H1 (cell line): ENCODE results near the gene TMEM165. TPM values are rescaled to one million over a fixed set of nuclear protein-coding genes. Genes with fewer than 3 reads are reported as not detected.
"Not testable (repeated sequence)": the region's sequence is repeated elsewhere in the genome, so short reads cannot be mapped to it uniquely, and the experiment has no call there.

Experiments used
- CTCF ChIA-PET: fragments of 300-600 bp; sonication (Branson Sonifier 250); formaldehyde crosslinking; loops from one replicate; lab custom pipeline; 2021; ENCODE audit not compliant: partially characterized antibody; lab: Charles Lee
- POLR2A ChIA-PET: fragments of 300-600 bp; sonication (Branson Sonifier 250); formaldehyde crosslinking; loops from one replicate; lab custom pipeline; 2021; ENCODE audit warnings: inconsistent platforms; ENCODE audit not compliant: partially characterized antibody; lab: Charles Lee
- DNase-seq, 2 experiments: peaks; one replicate each; pipeline versions ENCODE4 v3.0.0 to v3.0.0-alpha.2; 2010 to 2022; ENCODE audit warnings: low spot score in 2 of 2, low read depth in 1 of 2, mixed read lengths in 1 of 2
- FAIRE-seq: peaks from 2 replicates; lab custom pipeline; 2011; peaks lifted over from hg19 to GRCh38; lab: Jason Lieb, UNC
- H2AFZ ChIP-seq: 2 replicates; pipeline ENCODE4 v1.8.1; 2012; ENCODE audit warnings: low read length, inconsistent platforms
- H2AK5ac ChIP-seq: 2 replicates; pipeline ENCODE4 v1.6.1; 2013; ENCODE audit warnings: low read depth, low read length
- H2BK120ac ChIP-seq: replicated peaks from 2 replicates; pipeline ENCODE3; 2013; ENCODE audit warnings: low read depth, low read length, inconsistent platforms
- H2BK12ac ChIP-seq: 2 replicates; pipeline ENCODE4 v1.6.1; 2013; ENCODE audit warnings: low read depth, low read length
- H2BK15ac ChIP-seq: 2 replicates; pipeline ENCODE4 v1.6.1; 2013; ENCODE audit warnings: low read length
- H2BK20ac ChIP-seq: 2 replicates; pipeline ENCODE4 v1.6.1; 2013; ENCODE audit warnings: low read length
- H2BK5ac ChIP-seq: 2 replicates; pipeline ENCODE4 v1.6.1; 2013; ENCODE audit warnings: low read depth, low read length
- H3K14ac ChIP-seq: 2 replicates; pipeline ENCODE4 v1.6.1; 2013; ENCODE audit warnings: inconsistent platforms; ENCODE audit not compliant: insufficient read length
- H3K18ac ChIP-seq: 2 replicates; pipeline ENCODE4 v1.6.1; 2013; ENCODE audit warnings: low read length; ENCODE audit errors: extremely low read depth
- H3K23ac ChIP-seq: 2 replicates; pipeline ENCODE4 v1.6.1; 2013; ENCODE audit warnings: inconsistent platforms; ENCODE audit not compliant: insufficient read length
- H3K23me2 ChIP-seq: 2 replicates; pipeline ENCODE4 v1.6.1; 2013; ENCODE audit warnings: low read depth, low read length
- H3K27ac ChIP-seq: 2 replicates; pipeline ENCODE4 v1.6.1; 2011; ENCODE audit warnings: low read depth, low read length, inconsistent platforms
- H3K27me3 ChIP-seq, 4 experiments: replicated peaks in 1 of 4; 1 replicate in 1 of 4; 2 replicates in 3 of 4; pipeline versions ENCODE4 v1.6.1 to v1.8.1; 2011 to 2013; ENCODE audit warnings: low read length in 3 of 4, mild to moderate bottlenecking in 3 of 4, inconsistent platforms in 2 of 4, mixed read lengths in 2 of 4, moderate library complexity in 1 of 4; ENCODE audit not compliant: control insufficient read depth in 3 of 4, insufficient read depth in 3 of 4; ENCODE audit errors: extremely low read depth in 1 of 4
- H3K36me3 ChIP-seq, 4 experiments: 2 replicates each; pipeline versions ENCODE4 v1.6.1 to v1.8.1; 2011 to 2013; ENCODE audit warnings: mild to moderate bottlenecking in 4 of 4, low read length in 3 of 4, moderate library complexity in 2 of 4, control low read depth in 1 of 4, inconsistent platforms in 1 of 4; ENCODE audit not compliant: insufficient read depth in 4 of 4, control insufficient read depth in 2 of 4
- H3K4ac ChIP-seq: replicated peaks from 2 replicates; pipeline ENCODE3; 2013; ENCODE audit warnings: low read length, low read depth, mixed read lengths, inconsistent platforms; ENCODE audit not compliant: insufficient read length
- H3K4me1 ChIP-seq, 4 experiments: replicated peaks in 1 of 4; 1 replicate in 1 of 4; 2 replicates in 3 of 4; pipeline versions ENCODE4 v1.6.1 to v1.8.1; 2011 to 2013; ENCODE audit warnings: low read length in 3 of 4, inconsistent platforms in 2 of 4, mixed read lengths in 1 of 4; ENCODE audit not compliant: insufficient read depth in 4 of 4, control insufficient read depth in 3 of 4
- H3K4me2 ChIP-seq, 2 experiments: 2 replicates each; pipeline versions ENCODE4 v1.6.1 to v1.8.1; 2011 to 2013; ENCODE audit warnings: low read depth in 2 of 2, low read length in 2 of 2, control low read depth in 1 of 2, inconsistent platforms in 1 of 2, mild to moderate bottlenecking in 1 of 2; ENCODE audit not compliant: insufficient read depth in 1 of 2
- H3K4me3 ChIP-seq, 4 experiments: fragments of 200-600, 300-600 bp in 1 of 4; sonication (generic), shearing (Covaris generic), sonication (Bioruptor Twin) in 1 of 4; 2 replicates each; pipeline versions ENCODE4 v1.5.1 to v1.8.1; 2011 to 2016; ENCODE audit warnings: low read length in 4 of 4, low read depth in 3 of 4, control low read depth in 2 of 4, inconsistent platforms in 2 of 4, mild to moderate bottlenecking in 2 of 4, mixed read lengths in 1 of 4, moderate library complexity in 1 of 4; ENCODE audit not compliant: insufficient read depth in 2 of 4; ENCODE audit errors: extremely low read depth in 1 of 4
- H3K56ac ChIP-seq: replicated peaks from 2 replicates; pipeline ENCODE3; 2013; ENCODE audit warnings: low read depth, mild to moderate bottlenecking, mixed read lengths, low read length, inconsistent platforms; ENCODE audit not compliant: insufficient read length
- H3K79me1 ChIP-seq: 2 replicates; pipeline ENCODE4 v1.6.1; 2013; ENCODE audit warnings: low read depth, low read length, control low read depth
- H3K79me2 ChIP-seq, 2 experiments: 2 replicates each; pipeline versions ENCODE4 v1.6.1 to v1.8.1; 2012 to 2013; ENCODE audit warnings: low read length in 2 of 2, mild to moderate bottlenecking in 2 of 2, inconsistent platforms in 1 of 2; ENCODE audit not compliant: insufficient read depth in 2 of 2, control insufficient read depth in 1 of 2
- H3K9ac ChIP-seq, 4 experiments: replicated peaks in 1 of 4; 1 replicate in 1 of 4; 2 replicates in 3 of 4; pipeline versions ENCODE4 v1.6.1 to v1.8.1; 2011 to 2013; ENCODE audit warnings: low read depth in 3 of 4, low read length in 3 of 4, control low read depth in 2 of 4, mild to moderate bottlenecking in 2 of 4, moderate library complexity in 2 of 4, inconsistent platforms in 1 of 4; ENCODE audit errors: extremely low read depth in 1 of 4
- H3K9me3 ChIP-seq, 2 experiments: 2 replicates each; pipeline versions ENCODE4 v1.6.1 to v1.8.1; 2012 to 2013; ENCODE audit warnings: mild to moderate bottlenecking in 2 of 2, moderate library complexity in 2 of 2, control low read depth in 1 of 2, inconsistent platforms in 1 of 2, low read depth in 1 of 2, low read length in 1 of 2, mixed read lengths in 1 of 2; ENCODE audit not compliant: insufficient read depth in 2 of 2
- H4K20me1 ChIP-seq, 2 experiments: replicated peaks in 1 of 2; 2 replicates each; pipeline versions ENCODE3 to v1.8.1; 2011 to 2013; ENCODE audit warnings: inconsistent platforms in 2 of 2, low read length in 2 of 2, mild to moderate bottlenecking in 1 of 2; ENCODE audit not compliant: insufficient read depth in 2 of 2, control insufficient read depth in 1 of 2
- H4K5ac ChIP-seq: 2 replicates; pipeline ENCODE4 v1.6.1; 2013; ENCODE audit warnings: low read length, low read depth, mixed read lengths, inconsistent platforms; ENCODE audit not compliant: insufficient read length
- H4K8ac ChIP-seq: 2 replicates; pipeline ENCODE4 v1.8.0; 2013; ENCODE audit warnings: mild to moderate bottlenecking, moderate library complexity, low read length, inconsistent platforms; ENCODE audit not compliant: insufficient read depth; ENCODE audit errors: extremely low read depth
- H4K91ac ChIP-seq: replicated peaks from 2 replicates; pipeline ENCODE3; 2013; ENCODE audit warnings: low read length, mixed read lengths, inconsistent platforms; ENCODE audit not compliant: insufficient read length
- ASH2L ChIP-seq: fragments of 200-600, 300-600 bp; sonication (generic); IDR thresholded peaks from one replicate; pipeline ENCODE4 v1.7.1; 2017; ENCODE audit warnings: low read length
- RNF2 ChIP-seq: fragments of 200-900, 300-1000 bp; sonication (generic); IDR thresholded peaks from 2 replicates; pipeline ENCODE4 v1.7.1; 2016; ENCODE audit warnings: borderline replicate concordance, low read depth, mild to moderate bottlenecking, antibody characterized with exemption, low read length; ENCODE audit not compliant: poor library complexity, severe bottlenecking; ENCODE audit errors: missing control alignments
- WGBS, 2 experiments: shearing (Covaris generic) in 1 of 2; methylation state at CpG; one replicate each; pipeline versions ENCODE4 v1.1.6 to v1.1.7; 2013 to 2015; ENCODE audit warnings: low lambda C conversion rate in 2 of 2, mixed read lengths in 2 of 2, inconsistent platforms in 1 of 2, low coverage in 1 of 2, missing lambda C conversion rate in 1 of 2; ENCODE audit not compliant: insufficient replicate concordance in 2 of 2, insufficient coverage in 1 of 2, insufficient read length in 1 of 2; ENCODE audit errors: extremely low coverage in 1 of 2, missing lambda C conversion rate in 1 of 2; 5-methylcytosine and 5-hydroxymethylcytosine counted together
- polyA plus RNA-seq, 7 experiments: library from polyadenylated mRNA; depleted of rRNA in 3 of 7; stranded (reverse) in 5 of 7; unstranded in 2 of 7; fragments of >200 nt in 5 of 7; fragments of 200-250 nt in 2 of 7; gene quantifications; 1 replicate in 5 of 7; 2 replicates in 1 of 7; 4 replicates in 1 of 7; pipeline versions ENCODE4 v1.2.1 to v1.2.3, GENCODE V29; 2011 to 2013; ENCODE audit warnings: missing spikeins in 2 of 7, mixed read lengths in 2 of 7
- total RNA-seq: library from RNA; stranded (reverse); fragmentation: NEBNext Ultra II Directional; extraction: Animal tissue kit (Norgen Biotek cat#: 25700); gene quantifications from 2 replicates; pipeline ENCODE4 v1.2.1, GENCODE V29; 2021

The TMEM165 gene
- total and polyA plus RNA-seq, 2 of the 8 experiments (the other 6 are each of a cell fraction or from before 2014, with no cell fraction given): 85.5 to 125 TPM

DNA sequence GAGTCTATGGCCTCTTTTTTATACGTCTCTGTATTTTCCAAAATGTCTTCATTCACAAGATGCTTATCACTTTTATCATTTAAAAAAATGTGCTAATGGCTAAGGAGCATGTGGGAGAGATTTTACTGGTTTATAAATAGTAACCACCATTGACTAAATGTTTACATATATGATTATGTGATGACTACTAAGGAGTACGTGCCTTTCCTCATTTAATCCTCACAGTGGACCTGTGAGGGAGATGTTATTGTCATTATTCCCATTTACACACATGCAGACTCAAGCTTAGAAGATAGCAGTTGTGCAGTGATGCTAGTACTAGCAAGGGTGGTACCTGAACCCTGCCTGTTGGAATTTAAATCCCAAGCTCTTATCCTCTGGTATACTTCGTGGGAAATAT, 47.3 kb upstream of the TMEM165 start (continued):
- TF ChIP-seq ASH2L (no peak), RNF2 (no peak)

DNA sequence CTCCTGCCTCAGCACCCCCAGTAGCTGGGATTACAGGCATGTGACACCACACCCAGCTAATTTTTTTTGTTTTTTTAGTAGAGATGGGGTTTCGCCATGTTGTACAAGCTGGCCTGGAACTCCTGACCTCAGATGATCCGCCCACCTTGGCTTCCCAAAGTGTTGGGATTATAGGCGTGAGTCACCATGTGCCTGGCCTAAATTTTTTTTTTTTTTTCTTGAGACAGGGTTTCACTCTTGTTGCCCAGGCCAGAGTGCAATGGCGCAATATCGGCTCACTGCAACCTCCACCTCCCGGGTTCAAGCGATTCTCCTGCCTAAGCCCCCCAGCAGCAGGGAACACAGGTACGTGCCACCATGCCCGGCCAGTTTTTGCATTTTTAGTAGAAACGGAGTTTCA, 44.9 kb upstream of the TMEM165 start:
- H4K8ac ChIP-seq, H3K9me3 ChIP-seq, H2BK20ac ChIP-seq, H3K56ac ChIP-seq, H2BK120ac ChIP-seq, H3K23ac ChIP-seq, H4K5ac ChIP-seq, H3K14ac ChIP-seq, H3K4me1 ChIP-seq, H3K27me3 ChIP-seq, H3K4ac ChIP-seq, DNase-seq, H3K23me2 ChIP-seq, H2AFZ ChIP-seq, H2BK12ac ChIP-seq, H3K9ac ChIP-seq, H3K4me3 ChIP-seq, FAIRE-seq, H2BK15ac ChIP-seq, H4K20me1 ChIP-seq, H3K27ac ChIP-seq, H3K79me1 ChIP-seq, H3K79me2 ChIP-seq, H2AK5ac ChIP-seq, H3K4me2 ChIP-seq, H3K18ac ChIP-seq, H2BK5ac ChIP-seq, H4K91ac ChIP-seq: not testable (repeated sequence)
- CTCF ChIA-PET: interaction anchor here (0.6 to 1.1 kb wide), 4 partner anchors 29 to 117 kb away, joined by 3 read pairs; no protein-coding TSS in a partner anchor
- H3K36me3 ChIP-seq: peaks cover 0 to 13% (median 0%) of the 10 kb centered on the region in 4 experiments; a peak in 2 of 8 replicates
- POLR2A ChIA-PET: interaction anchor here (0.6 to 1.7 kb wide), 3 partner anchors 45 to 380 kb away, joined by 3 to 6 read pairs (median 3); partner anchors contain the start of gene TMEM165
- WGBS, 2 experiments: 95% methylated on average over 10 of the region's 10 CpGs; no CpG with 5 or more reads in 1 of the 2 experiments
